SW480 (cell line): ENCODE measurements around the gene CA5B.
"Not testable (repeated sequence)": the region's sequence is repeated elsewhere in the genome, so short reads cannot be mapped to it uniquely, and the experiment has no call there.

ENCODE experiments used
- DNase-seq: peaks from one replicate; pipeline ENCODE4 v3.0.0-alpha.2; 2016; ENCODE audit warnings: low spot score

CA5B gene

DNA sequence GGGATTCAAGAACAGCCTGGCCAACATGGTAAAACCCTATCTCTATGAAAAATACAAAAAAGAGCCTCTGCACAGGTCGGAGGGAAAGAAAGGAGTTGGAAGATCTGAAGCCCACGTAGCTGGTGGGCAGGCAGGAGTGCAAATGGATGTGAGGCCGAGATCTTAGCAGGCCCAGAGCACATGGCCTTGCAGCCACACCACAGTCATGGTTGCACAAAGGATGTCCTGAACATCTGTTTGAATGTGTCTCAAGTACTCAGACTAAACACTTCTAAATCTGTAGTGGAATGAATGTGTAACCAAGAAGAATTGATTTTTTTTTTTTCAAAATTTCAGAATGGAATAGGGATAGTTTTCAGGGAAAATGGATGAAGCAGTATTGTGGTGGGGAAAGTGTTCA, 10.8 kb downstream of the CA5B start:
- no peak for DNase-seq

GRCh38 chrX:15749642-15750610, 11.9 kb downstream of the CA5B start:
- no peak for DNase-seq

DNA sequence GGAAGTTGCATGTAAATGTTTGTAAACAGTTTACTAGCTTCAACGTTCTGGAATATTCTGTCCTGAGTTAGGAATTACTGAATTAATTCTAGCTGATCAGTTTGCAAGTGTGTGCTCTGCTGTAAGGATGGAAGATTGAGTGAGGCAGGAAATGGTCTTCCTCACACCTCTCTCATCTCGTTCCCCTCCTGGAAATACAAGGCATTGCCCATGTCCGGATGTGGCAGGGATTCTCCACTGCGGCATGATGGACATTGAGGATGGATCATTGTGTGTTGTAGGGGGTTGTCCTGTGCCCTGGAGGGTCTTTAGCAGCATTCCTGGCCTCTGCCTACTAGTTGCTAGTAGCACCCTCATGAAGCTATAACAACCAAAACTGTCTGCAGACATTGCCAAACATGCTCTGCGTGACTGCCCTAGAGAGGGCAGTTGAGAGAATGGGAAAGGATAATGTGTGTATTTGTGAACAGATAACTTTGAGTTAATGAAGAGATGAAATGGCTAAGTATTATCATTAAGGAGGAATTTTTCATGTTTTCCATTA, 12.6 kb downstream of the CA5B start:
- no peak for DNase-seq

DNA sequence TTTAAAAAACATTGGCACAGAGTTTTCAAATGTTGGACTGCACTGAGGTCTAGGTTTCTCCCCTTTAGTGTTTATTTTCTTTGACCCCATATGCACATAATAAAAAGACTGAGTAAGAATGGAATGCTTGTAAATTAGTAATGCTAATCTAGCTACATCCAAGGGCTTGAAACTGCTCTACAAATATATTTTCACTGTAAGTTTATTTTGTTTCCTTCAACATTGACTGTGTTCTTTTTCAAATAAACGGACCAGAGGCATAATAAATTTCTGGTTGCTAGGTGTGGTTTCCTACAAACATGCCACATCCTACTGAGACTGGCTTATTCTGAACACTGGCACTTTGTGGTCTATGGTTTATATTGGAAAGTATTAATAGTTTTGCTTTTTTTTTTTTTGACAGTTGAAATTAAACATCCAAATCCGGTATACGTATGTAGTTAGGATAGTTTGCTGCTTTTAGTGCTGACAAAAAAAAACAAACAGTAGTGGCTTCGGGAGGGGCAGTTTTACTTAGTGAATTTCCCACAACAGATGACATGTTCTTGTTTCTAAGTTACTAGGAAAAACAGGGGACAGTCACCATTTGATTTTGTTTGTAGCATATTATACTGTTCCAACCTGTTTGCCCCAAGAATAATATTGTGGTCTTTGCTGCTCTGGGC, 13.2 kb downstream of the CA5B start:
- peak; percentile 8 for DNase-seq

GRCh38 chrX:15755091-15755490, 17.0 kb downstream of the CA5B start:
- no peak for DNase-seq

GRCh38 chrX:15758140-15758539, 20.1 kb downstream of the CA5B start:
- no peak for DNase-seq

GRCh38 chrX:15759886-15760285, 21.8 kb downstream of the CA5B start:
- not testable (repeated sequence) for DNase-seq

DNA sequence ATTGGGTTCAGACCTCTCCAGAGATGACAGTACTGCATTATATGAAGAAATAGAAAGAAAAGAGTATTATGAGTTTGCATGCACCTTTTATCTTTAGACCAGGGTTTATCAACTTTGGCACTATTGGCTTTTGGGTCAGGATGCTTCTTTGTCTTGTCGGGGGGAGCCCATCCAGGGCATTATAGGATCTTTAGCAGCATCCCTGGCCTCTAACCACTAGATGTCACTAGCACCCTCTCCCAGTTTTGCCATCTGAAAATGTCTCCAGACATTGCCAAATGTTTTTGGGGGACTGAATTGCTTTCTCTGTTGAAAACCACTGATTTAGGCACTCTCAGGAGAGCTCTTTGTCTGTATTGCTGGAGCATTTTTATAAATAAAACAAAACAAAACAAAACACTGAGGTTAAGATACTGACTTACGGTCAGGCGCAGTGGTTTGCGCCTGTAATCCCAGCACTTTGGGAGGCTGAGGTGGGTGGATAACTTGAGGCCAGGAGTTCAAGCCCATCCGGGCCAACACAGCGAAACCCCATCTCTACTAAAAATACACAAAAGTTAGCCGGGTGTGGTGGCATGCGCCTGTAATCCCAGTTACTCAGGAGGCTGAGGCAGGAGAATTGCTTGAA, 23.6 kb downstream of the CA5B start:
- peak; percentile 16 for DNase-seq

GRCh38 chrX:15769300-15769954, 31.4 kb downstream of the CA5B start:
- DNase-seq = no peak

- DNase-seq = no peak
Observed at GRCh38 chrX:15781961-15782699, 44.1 kb downstream of the CA5B start.

DNA sequence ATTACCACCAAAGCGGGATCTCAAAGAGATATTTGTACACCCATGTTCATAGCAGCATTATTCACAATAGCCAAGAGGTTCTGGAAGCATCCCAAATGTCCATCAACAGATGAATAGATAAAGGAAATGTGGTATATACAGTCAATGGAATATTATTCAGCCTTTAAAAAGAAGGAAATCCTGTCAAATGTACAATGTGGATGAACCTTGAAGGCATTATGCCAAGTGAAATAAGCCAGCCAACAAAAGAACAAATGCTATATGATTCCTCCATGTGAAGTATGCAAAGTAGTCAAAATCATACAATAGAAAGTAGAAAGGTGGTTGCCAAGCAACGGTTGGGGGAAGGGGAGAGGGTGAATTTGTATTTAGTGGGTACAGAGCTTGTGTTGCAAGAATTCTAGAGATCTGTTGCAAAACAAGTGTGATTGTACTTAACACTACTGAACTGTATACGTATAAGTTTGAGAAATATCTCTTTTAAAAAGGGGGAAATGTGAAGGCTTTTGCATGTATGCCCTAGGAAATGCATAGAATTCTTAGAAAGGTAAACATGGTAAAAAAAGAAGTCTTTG, 47.2 kb downstream of the CA5B start:
- no peak for DNase-seq

DNA sequence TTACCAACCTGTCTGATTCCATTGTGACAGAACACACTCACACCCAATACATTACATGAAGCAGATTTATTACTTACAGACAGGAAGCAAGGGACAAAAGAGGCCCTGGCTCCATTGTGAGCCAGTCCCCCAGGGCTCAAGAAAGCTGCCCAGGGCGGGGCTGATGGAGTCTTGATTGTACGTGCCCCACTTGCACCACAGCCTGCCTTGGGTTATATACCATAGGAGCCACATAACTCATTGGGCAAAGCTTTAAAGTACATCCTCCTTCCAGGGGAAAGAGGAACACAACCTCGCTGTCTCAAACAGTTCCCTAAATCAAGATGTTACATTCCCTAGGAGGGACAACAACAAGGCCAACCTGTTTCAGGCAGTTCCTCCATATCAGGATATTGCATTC, 48.8 kb downstream of the CA5B start:
- no peak for DNase-seq

GRCh38 chrX:15789979-15790768, 52.1 kb downstream of the CA5B start, which contains the start of gene ZRSR2:
Gene ZRSR2 (plus strand): TSS chrX:15790484. CDS start chrX:15790496, 12 bp downstream.
- DNase-seq = peak; percentile 85

- DNase-seq = no peak
Observed at GRCh38 chrX:15790769-15791290, 52.8 kb downstream of the CA5B start.

GRCh38 chrX:15797707-15798106, 59.6 kb downstream of the CA5B start:
- no peak for DNase-seq

- no peak for DNase-seq
Observed at GRCh38 chrX:15804563-15804962, 66.5 kb downstream of the CA5B start.

GRCh38 chrX:15808254-15808653, 70.2 kb downstream of the CA5B start:
- no peak for DNase-seq

GRCh38 chrX:15812192-15812938, 74.3 kb downstream of the CA5B start:
- DNase-seq = no peak

DNA sequence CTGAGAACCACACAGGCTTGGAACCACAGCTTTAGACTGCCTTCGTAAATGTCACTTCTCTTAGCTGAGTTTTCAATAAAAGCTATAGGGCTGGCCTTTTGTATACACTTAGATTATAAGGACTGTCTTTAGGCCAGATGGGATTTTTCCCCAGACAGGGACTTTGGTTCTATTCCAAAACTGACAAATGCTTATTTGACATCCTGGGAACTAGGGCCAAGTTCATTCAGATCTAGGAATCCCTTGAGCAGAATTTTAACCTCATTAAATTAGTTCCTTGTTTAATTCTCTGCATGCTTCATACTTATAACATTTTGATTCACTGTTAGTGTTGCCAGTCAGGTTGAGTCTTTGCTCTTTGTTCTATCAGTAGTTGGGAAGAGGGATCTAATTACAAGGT, 75.3 kb downstream of the CA5B start:
- no peak for DNase-seq
